NT2/D1 (cell line): ENCODE measurements around the gene SLC6A7.

ENCODE experiments used
- YY1 ChIP-seq: IDR thresholded peaks from 2 replicates; pipeline ENCODE4 v1.6.1; 2011; ENCODE audit not compliant: insufficient read length, insufficient read depth
- ZNF274 ChIP-seq: IDR thresholded peaks from 2 replicates; pipeline ENCODE4 v1.6.1; 2011; ENCODE audit warnings: mild to moderate bottlenecking, low read depth, low read length

GRCh38 chr5:150248946-150249345 is 59.1 kb downstream of the SLC6A7 start:
- TF ChIP-seq ZNF274, result no peak
- TF ChIP-seq YY1, result no peak
